A549 (cell line): ENCODE measurements around the gene NUTF2. TPM values are rescaled to one million over a fixed set of nuclear protein-coding genes. Genes with fewer than 3 reads are reported as not detected.
A peak's percentile ranks its signal among the peaks of the same experiment; 100 is the strongest.

Source experiments
- ATAC-seq, 2 experiments: fragments of 200-7000 bp in 1 of 2; fragments of >200 bp in 1 of 2; cut with Nextera tagmentation in 1 of 2; cut with Tn5 transposase in 1 of 2; 3 replicates each; pipeline versions ENCODE4 v1.8.0 to v1.9.1; 2018 to 2020; ENCODE audit warnings: mild to moderate bottlenecking in 1 of 2, moderate library complexity in 1 of 2
- CTCF ChIA-PET: fragments of 300-600 bp; sonication (Branson Sonifier 250); formaldehyde crosslinking; extraction: SDS; loops from one replicate; lab custom pipeline; 2021; ENCODE audit warnings: antibody characterized with exemption, inconsistent platforms; lab: Yijun Ruan, JAX
- POLR2A ChIA-PET: fragments of 350-600 bp; formaldehyde crosslinking; extraction: SDS; loops from one replicate; lab custom pipeline; 2021; ENCODE audit warnings: antibody characterized with exemption, inconsistent platforms; lab: Yijun Ruan, JAX
- DNase-seq, 2 experiments: peaks; one replicate each; pipeline versions ENCODE4 v3.0.0 to v3.0.0-alpha.2; 2011 to 2016; ENCODE audit warnings: low read depth in 1 of 2, low spot score in 1 of 2
- FAIRE-seq: peaks from 2 replicates; lab custom pipeline; 2011; peaks lifted over from hg19 to GRCh38; lab: Jason Lieb, UNC
- H3K27ac ChIP-seq, 2 experiments: fragments of >200 bp; sonication (Bioruptor Twin); formaldehyde crosslinking; 3 replicates each; pipeline ENCODE4 v1.5.1; 2016 to 2017
- H3K4me1 ChIP-seq: fragments of >200 bp; sonication (Bioruptor Twin); formaldehyde crosslinking; 3 replicates; pipeline ENCODE4 v1.6.1; 2016
- H3K4me2 ChIP-seq: fragments of >200 bp; sonication (Bioruptor Twin); formaldehyde crosslinking; 3 replicates; pipeline ENCODE4 v1.6.1; 2016
- H3K4me3 ChIP-seq: fragments of >200 bp; sonication (Bioruptor Twin); formaldehyde crosslinking; 3 replicates; pipeline ENCODE4 v1.5.1; 2016
- H3K9me3 ChIP-seq: fragments of >200 bp; sonication (Bioruptor Twin); formaldehyde crosslinking; 3 replicates; pipeline ENCODE4 v1.6.1; 2016
- CBX2 ChIP-seq: fragments of 200-600 bp; sonication (generic); IDR thresholded peaks from 2 replicates; pipeline ENCODE4 v1.6.1; 2016; ENCODE audit warnings: low read depth, mild to moderate bottlenecking, borderline replicate concordance
- EHF ChIP-seq: fragments of 250-450 bp; sonication (Bioruptor Pico); IDR thresholded peaks from 2 replicates; pipeline ENCODE4 v1.5.0; 2020; ENCODE audit warnings: mild to moderate bottlenecking
- EHMT2 ChIP-seq: fragments of 200-600 bp; sonication (generic); IDR thresholded peaks from 2 replicates; pipeline ENCODE4 v1.6.1; 2016; ENCODE audit warnings: antibody characterized with exemption, low read depth, mild to moderate bottlenecking, moderate library complexity
- EP300 ChIP-seq, 2 experiments: fragments of >200 bp; sonication (Bioruptor Twin); formaldehyde crosslinking; IDR thresholded peaks; 2 replicates in 1 of 2; 3 replicates in 1 of 2; pipeline ENCODE4 v1.6.1; 2016 to 2017
- GATA3 ChIP-seq: IDR thresholded peaks from 2 replicates; pipeline ENCODE4 v1.6.1; 2012; ENCODE audit warnings: borderline replicate concordance
- JUN ChIP-seq, 2 experiments: fragments of >200 bp; sonication (Bioruptor Twin); formaldehyde crosslinking; IDR thresholded peaks; 2 replicates in 1 of 2; 3 replicates in 1 of 2; pipeline ENCODE4 v1.6.1; 2016 to 2017
- KDM1A ChIP-seq: fragments of 200-600 bp; sonication (generic); IDR thresholded peaks from 2 replicates; pipeline ENCODE4 v1.6.1; 2016; ENCODE audit warnings: low read depth, mild to moderate bottlenecking
- KDM5A ChIP-seq: fragments of 200-600 bp; sonication (generic); IDR thresholded peaks from 2 replicates; pipeline ENCODE4 v1.6.1; 2016; ENCODE audit warnings: antibody characterized with exemption, mild to moderate bottlenecking
- MYC ChIP-seq: IDR thresholded peaks from 2 replicates; pipeline ENCODE4 v1.6.1; 2012; ENCODE audit warnings: mild to moderate bottlenecking, inconsistent platforms, low read length, improper control_type of control experiment, borderline replicate concordance
- NFE2L2 ChIP-seq: fragments of 150-350 bp; conservative IDR thresholded peaks from 2 replicates; pipeline ENCODE4 v1.6.1; 2014; ENCODE audit warnings: low read length
- PHF8 ChIP-seq: fragments of 200-600 bp; sonication (generic); IDR thresholded peaks from 2 replicates; pipeline ENCODE4 v1.6.1; 2016; ENCODE audit warnings: low read depth, mild to moderate bottlenecking, antibody characterized with exemption, moderate library complexity, borderline replicate concordance
- POLR2A ChIP-seq: IDR thresholded peaks from 2 replicates; pipeline ENCODE4 v1.6.1; 2012; ENCODE audit warnings: mild to moderate bottlenecking, low read length
- RARB ChIP-seq: fragments of 250-450 bp; sonication (Bioruptor Pico); IDR thresholded peaks from 2 replicates; pipeline ENCODE4 v1.8.0; 2021; ENCODE audit warnings: mild to moderate bottlenecking, moderate library complexity
- RCOR1 ChIP-seq: fragments of 150-350 bp; IDR thresholded peaks from 2 replicates; pipeline ENCODE4 v1.6.1; 2014; ENCODE audit warnings: antibody characterized with exemption, low read length, low read depth
- RNF2 ChIP-seq: fragments of 200-600 bp; sonication (generic); IDR thresholded peaks from 2 replicates; pipeline ENCODE4 v1.6.1; 2016; ENCODE audit warnings: low read depth, mild to moderate bottlenecking, antibody characterized with exemption, moderate library complexity, borderline replicate concordance
- SMC3 ChIP-seq: fragments of >200 bp; sonication (Bioruptor Twin); formaldehyde crosslinking; IDR thresholded peaks from 3 replicates; pipeline ENCODE4 v1.6.1; 2018; ENCODE audit warnings: inconsistent platforms
- SREBF2 ChIP-seq: fragments of 450-650 bp; IDR thresholded peaks from 2 replicates; pipeline ENCODE4 v1.6.1; 2014; ENCODE audit warnings: mild to moderate bottlenecking, moderate library complexity
- TFCP2L1 ChIP-seq: fragments of 250-450 bp; sonication (Bioruptor Pico); IDR thresholded peaks from 2 replicates; pipeline ENCODE4 v1.5.0; 2021; ENCODE audit warnings: mild to moderate bottlenecking
- ZSCAN20 ChIP-seq: fragments of 250-450 bp; sonication (Bioruptor Pico); IDR thresholded peaks from 2 replicates; pipeline ENCODE4 v1.8.0; 2022; ENCODE audit warnings: mild to moderate bottlenecking, moderate library complexity
- WGBS: methylation state at CpG from one replicate; pipeline ENCODE4 v1.1.6; 2017; ENCODE audit errors: missing lambda C conversion rate; 5-methylcytosine and 5-hydroxymethylcytosine counted together
- polyA minus RNA-seq: library from RNA; depleted of rRNA, polyadenylated mRNA; stranded (reverse); fragments of >200 nt; gene quantifications from 2 replicates; pipeline ENCODE4 v1.2.3, GENCODE V29; 2011; rRNA and poly(A)+ RNA removed
- polyA plus RNA-seq, 4 experiments: library from polyadenylated mRNA; depleted of rRNA in 3 of 4; stranded (reverse); fragments of >200 nt; fragmentation: RNase III in 1 of 4; extraction: RNeasy Plus Mini Kit Qiagen cat#74134 plus additional on column Dnase treatment in 1 of 4; gene quantifications; 2 replicates in 3 of 4; 3 replicates in 1 of 4; pipeline ENCODE4 v1.2.3, GENCODE V29; 2011 to 2017
- TF ChIP-seq, protein P1 (sequence below): IDR thresholded peaks from 2 replicates; pipeline ENCODE4 v1.6.1; 2012
- TF ChIP-seq, protein P2 (sequence below): fragments of 450-650 bp; IDR thresholded peaks from 2 replicates; pipeline ENCODE4 v1.6.1; 2014; ENCODE audit warnings: antibody characterized with exemption
- TF ChIP-seq, protein P3 (sequence below): IDR thresholded peaks from 2 replicates; pipeline ENCODE4 v1.6.1; 2012
- TF ChIP-seq, protein P4 (sequence below): IDR thresholded peaks from 2 replicates; pipeline ENCODE4 v1.6.1; 2012; ENCODE audit warnings: low read depth, borderline replicate concordance
- TF ChIP-seq, protein P5 (sequence below): fragments of >200 bp; sonication (Bioruptor Twin); formaldehyde crosslinking; IDR thresholded peaks from 2 replicates; pipeline ENCODE4 v1.6.1; 2016
- TF ChIP-seq, protein P6 (sequence below): fragments of 200-600 bp; sonication (generic); IDR thresholded peaks from 2 replicates; pipeline ENCODE4 v1.6.1; 2016; ENCODE audit warnings: antibody characterized with exemption, mild to moderate bottlenecking, moderate library complexity
- TF ChIP-seq, protein P7 (sequence below): fragments of >200 bp; sonication (Bioruptor Twin); formaldehyde crosslinking; IDR thresholded peaks from 3 replicates; pipeline ENCODE4 v1.6.1; 2016

NUTF2 gene
- polyA plus RNA-seq (2011; rRNA removed) (168 and 209 TPM in 2 replicates), polyA plus RNA-seq (2017; fragmentation: RNase III; extraction: RNeasy Plus Mini Kit Qiagen cat#74134 plus additional on column Dnase treatment) (270 to 301 TPM (median 287 TPM) in 3 replicates), polyA minus RNA-seq (446 and 461 TPM in 2 replicates)
- 585 and 606 TPM in 2 replicates for polyA plus RNA-seq (2012; cell fraction: cytosol; rRNA removed)
- 173 and 271 TPM in 2 replicates for polyA plus RNA-seq (2012; cell fraction: nucleus; rRNA removed)

DNA sequence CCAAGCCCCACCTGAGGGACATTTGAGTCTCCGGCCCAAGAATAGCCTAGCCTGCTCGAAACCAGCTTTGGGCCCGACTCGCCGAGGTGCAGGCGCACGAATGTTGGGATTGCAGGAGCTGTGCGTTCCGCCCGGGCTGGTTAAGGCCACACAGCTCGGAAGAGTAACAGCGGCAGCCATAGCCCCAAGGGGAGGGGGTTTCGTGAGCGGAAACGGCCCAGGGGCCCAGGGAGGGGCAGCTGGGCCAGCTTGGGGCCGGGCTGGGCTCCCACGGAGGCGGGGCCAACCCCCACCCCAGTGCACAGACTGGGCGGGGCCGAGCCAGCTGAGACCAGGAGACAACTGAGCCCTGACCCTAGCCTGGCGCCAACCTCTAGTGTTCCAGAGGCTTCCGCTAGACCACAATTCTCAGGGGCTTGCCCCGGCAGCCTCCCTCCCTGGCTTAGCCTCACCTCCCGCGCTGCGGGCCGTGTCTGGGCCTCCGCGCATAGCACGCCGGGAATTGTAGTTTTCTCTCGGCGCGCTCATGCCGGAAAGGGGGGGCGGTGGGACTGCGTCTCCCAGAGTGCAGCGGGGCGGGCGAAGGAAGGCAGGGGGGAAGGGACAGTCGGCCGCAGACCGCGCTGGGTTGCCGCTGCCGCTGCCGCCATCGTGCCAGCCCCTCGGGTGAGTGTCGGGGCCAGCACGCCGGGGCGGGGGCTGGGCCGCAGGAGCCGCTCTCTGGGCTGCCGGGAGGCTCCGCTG lies at the start of gene NUTF2:
Gene NUTF2, plus strand, starts transcription at position 614 of the 744 bp plus-strand sequence. CDS start 18,198 bp downstream, outside the sequence.
- WGBS: 2% methylated on average over 19 of the region's 57 CpGs
- POLR2A ChIA-PET: interaction anchor here (0.6 to 0.9 kb wide), 6 partner anchors 13 to 89 kb away, joined by 3 to 7 read pairs (median 4); partner anchors contain the start of genes PSKH1, RANBP10 and TSNAXIP1

DNA sequence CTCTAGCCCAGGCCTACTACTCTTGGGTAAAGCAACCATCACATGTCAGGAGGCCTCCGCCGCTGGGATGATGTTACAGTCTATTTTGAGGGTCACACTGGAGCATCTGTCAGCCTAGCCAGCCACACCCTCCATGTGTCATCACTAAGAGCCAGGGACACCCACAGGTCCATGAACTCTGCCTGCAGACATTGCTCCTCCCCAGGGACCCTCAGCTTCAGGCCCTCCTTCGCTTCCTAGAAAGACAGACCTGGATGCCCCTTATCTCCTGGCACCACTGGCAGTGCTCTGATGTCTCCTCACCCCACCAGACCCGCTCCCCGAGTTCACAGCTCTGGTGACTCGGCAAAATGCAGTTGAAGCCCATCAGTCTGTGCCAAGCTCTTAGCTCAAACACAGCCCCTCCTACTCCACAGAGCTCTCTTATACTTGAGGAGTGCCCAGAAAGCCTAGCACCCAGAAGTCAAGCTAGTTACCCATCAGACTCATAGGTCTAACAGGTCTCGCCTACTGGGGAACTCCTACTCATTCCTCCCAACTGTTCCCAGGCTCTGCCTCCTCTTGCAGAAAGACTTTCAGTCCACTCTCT lies 46.3 kb upstream of the NUTF2 start:
- ATAC-seq (no peak; a peak in 2 of 6 replicates), DNase-seq (no peak), FAIRE-seq (no peak)
- Histone ChIP-seq H3K27ac (peak overlapping the region in 1 of 2 experiments; percentile 22; a peak in 1 of 6 replicates), H3K4me2 (no peak overlapping the region), H3K4me1 (peaks cover 13% of the 10 kb centered on the region), H3K9me3 (no peaks in the 10 kb centered on the region), H3K4me3 (no peak overlapping the region)
- ChIA-PET POLR2A (no interaction called here), CTCF (interaction anchor here (0.6 to 5.5 kb wide), 5 partner anchors 16 to 136 kb away, joined by 3 to 45 read pairs (median 3); no protein-coding TSS in a partner anchor)
- whole genome bisulfite sequencing: 93% methylated on average over 7 of the region's 7 CpGs
- no peak for TF ChIP-seq SREBF2
- TF ChIP-seq NFE2L2: no peak
- no peak for TF ChIP-seq EHMT2
- no peak for TF ChIP-seq SMC3
- no peak for TF ChIP-seq TFCP2L1
- TF ChIP-seq RARB (CRISPR knock-in tag): no peak
- TF ChIP-seq RCOR1: no peak
- TF ChIP-seq, protein P1, sequence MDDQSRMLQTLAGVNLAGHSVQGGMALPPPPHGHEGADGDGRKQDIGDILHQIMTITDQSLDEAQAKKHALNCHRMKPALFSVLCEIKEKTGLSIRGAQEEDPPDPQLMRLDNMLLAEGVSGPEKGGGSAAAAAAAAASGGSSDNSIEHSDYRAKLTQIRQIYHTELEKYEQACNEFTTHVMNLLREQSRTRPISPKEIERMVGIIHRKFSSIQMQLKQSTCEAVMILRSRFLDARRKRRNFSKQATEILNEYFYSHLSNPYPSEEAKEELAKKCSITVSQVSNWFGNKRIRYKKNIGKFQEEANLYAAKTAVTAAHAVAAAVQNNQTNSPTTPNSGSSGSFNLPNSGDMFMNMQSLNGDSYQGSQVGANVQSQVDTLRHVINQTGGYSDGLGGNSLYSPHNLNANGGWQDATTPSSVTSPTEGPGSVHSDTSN: no peak
- no peak for TF ChIP-seq CBX2
- TF ChIP-seq KDM1A: no peak
- no peak for TF ChIP-seq PHF8
- TF ChIP-seq, protein P2, sequence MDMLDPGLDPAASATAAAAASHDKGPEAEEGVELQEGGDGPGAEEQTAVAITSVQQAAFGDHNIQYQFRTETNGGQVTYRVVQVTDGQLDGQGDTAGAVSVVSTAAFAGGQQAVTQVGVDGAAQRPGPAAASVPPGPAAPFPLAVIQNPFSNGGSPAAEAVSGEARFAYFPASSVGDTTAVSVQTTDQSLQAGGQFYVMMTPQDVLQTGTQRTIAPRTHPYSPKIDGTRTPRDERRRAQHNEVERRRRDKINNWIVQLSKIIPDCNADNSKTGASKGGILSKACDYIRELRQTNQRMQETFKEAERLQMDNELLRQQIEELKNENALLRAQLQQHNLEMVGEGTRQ: no peak

More for the DNA sequence above, at the start of gene NUTF2:
- Histone ChIP-seq H3K27ac (peak within 1 kb of the TSS; percentile 89 to 98), H3K4me2 (peak within 1 kb of the TSS; percentile 98), H3K4me3 (peak within 1 kb of the TSS; percentile 93), H3K9me3 (no peaks in the 10 kb centered on the region), H3K4me1 (peaks cover 40% of the 10 kb centered on the region)
- ATAC-seq (peak; percentile 79 to 83), DNase-seq (peak; percentile 93 to 96), FAIRE-seq (no peak)
- TF ChIP-seq, protein P3, sequence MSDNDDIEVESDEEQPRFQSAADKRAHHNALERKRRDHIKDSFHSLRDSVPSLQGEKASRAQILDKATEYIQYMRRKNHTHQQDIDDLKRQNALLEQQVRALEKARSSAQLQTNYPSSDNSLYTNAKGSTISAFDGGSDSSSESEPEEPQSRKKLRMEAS: peak; percentile 82
- TF ChIP-seq EHF (CRISPR knock-in tag) (no peak), RNF2 (no peak), KDM5A (peak; percentile 67; the same call in 1 of the 2 replicates), SMC3 (no peak), JUN (IDR thresholded peaks at IDR 0.05) (peak; percentile 77 to 88), MYC (peak; percentile 92), ZSCAN20 (no peak), POLR2A (peak; percentile 68), EP300 (IDR thresholded peaks at IDR 0.05) (0 out of 5 replicates have a peak, but pooled peaks of 1 of the 2 experiments have one; percentile 11), EHMT2 (no peak), GATA3 (0 out of 2 replicates have a peak, but pooled peaks have one; percentile 23)
- TF ChIP-seq, protein P4, sequence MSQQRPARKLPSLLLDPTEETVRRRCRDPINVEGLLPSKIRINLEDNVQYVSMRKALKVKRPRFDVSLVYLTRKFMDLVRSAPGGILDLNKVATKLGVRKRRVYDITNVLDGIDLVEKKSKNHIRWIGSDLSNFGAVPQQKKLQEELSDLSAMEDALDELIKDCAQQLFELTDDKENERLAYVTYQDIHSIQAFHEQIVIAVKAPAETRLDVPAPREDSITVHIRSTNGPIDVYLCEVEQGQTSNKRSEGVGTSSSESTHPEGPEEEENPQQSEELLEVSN: peak; percentile 46
- TF ChIP-seq, protein P5, sequence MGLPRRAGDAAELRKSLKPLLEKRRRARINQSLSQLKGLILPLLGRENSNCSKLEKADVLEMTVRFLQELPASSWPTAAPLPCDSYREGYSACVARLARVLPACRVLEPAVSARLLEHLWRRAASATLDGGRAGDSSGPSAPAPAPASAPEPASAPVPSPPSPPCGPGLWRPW: no peak
- TF ChIP-seq, protein P6, sequence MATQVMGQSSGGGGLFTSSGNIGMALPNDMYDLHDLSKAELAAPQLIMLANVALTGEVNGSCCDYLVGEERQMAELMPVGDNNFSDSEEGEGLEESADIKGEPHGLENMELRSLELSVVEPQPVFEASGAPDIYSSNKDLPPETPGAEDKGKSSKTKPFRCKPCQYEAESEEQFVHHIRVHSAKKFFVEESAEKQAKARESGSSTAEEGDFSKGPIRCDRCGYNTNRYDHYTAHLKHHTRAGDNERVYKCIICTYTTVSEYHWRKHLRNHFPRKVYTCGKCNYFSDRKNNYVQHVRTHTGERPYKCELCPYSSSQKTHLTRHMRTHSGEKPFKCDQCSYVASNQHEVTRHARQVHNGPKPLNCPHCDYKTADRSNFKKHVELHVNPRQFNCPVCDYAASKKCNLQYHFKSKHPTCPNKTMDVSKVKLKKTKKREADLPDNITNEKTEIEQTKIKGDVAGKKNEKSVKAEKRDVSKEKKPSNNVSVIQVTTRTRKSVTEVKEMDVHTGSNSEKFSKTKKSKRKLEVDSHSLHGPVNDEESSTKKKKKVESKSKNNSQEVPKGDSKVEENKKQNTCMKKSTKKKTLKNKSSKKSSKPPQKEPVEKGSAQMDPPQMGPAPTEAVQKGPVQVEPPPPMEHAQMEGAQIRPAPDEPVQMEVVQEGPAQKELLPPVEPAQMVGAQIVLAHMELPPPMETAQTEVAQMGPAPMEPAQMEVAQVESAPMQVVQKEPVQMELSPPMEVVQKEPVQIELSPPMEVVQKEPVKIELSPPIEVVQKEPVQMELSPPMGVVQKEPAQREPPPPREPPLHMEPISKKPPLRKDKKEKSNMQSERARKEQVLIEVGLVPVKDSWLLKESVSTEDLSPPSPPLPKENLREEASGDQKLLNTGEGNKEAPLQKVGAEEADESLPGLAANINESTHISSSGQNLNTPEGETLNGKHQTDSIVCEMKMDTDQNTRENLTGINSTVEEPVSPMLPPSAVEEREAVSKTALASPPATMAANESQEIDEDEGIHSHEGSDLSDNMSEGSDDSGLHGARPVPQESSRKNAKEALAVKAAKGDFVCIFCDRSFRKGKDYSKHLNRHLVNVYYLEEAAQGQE: 0 out of 2 replicates have a peak, but pooled peaks have one; percentile 4
- TF ChIP-seq, protein P7, sequence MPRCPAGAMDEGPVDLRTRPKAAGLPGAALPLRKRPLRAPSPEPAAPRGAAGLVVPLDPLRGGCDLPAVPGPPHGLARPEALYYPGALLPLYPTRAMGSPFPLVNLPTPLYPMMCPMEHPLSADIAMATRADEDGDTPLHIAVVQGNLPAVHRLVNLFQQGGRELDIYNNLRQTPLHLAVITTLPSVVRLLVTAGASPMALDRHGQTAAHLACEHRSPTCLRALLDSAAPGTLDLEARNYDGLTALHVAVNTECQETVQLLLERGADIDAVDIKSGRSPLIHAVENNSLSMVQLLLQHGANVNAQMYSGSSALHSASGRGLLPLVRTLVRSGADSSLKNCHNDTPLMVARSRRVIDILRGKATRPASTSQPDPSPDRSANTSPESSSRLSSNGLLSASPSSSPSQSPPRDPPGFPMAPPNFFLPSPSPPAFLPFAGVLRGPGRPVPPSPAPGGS: 0 out of 3 replicates have a peak, but pooled peaks have one; percentile 75
- CTCF ChIA-PET: interaction anchor here (0.6 to 4.1 kb wide), 4 partner anchors 30 to 65 kb away, joined by 3 to 38 read pairs (median 4); no protein-coding TSS in a partner anchor
